T-helper 1 cell treated with Interleukin-12 subunit alpha and Interleukin-12 subunit beta and Interleukin-4 antibody, amounts not matched to agents 30 μg/mL and 1 μg/mL, for 36 hours (primary cell): ENCODE results near the gene FGD2.

ENCODE experiments used
- H3K27ac Mint-ChIP-seq: one replicate; pipeline ENCODE4 v1.8.0; 2021; ENCODE audit warnings: mild to moderate bottlenecking, mixed read lengths
- H3K27me3 Mint-ChIP-seq: one replicate; pipeline ENCODE4 v1.8.0; 2021; ENCODE audit warnings: low read depth, mixed read lengths
- H3K36me3 Mint-ChIP-seq: one replicate; pipeline ENCODE4 v1.8.0; 2021; ENCODE audit warnings: low read depth, mixed read lengths
- H3K4me1 Mint-ChIP-seq: one replicate; pipeline ENCODE4 v1.8.0; 2021; ENCODE audit warnings: low read depth, mixed read lengths
- H3K4me3 Mint-ChIP-seq: one replicate; pipeline ENCODE4 v1.8.0; 2021; ENCODE audit warnings: mild to moderate bottlenecking, moderate library complexity, mixed read lengths
- H3K9me3 Mint-ChIP-seq: one replicate; pipeline ENCODE4 v1.8.0; 2021; ENCODE audit warnings: mixed read lengths

FGD2 gene

DNA sequence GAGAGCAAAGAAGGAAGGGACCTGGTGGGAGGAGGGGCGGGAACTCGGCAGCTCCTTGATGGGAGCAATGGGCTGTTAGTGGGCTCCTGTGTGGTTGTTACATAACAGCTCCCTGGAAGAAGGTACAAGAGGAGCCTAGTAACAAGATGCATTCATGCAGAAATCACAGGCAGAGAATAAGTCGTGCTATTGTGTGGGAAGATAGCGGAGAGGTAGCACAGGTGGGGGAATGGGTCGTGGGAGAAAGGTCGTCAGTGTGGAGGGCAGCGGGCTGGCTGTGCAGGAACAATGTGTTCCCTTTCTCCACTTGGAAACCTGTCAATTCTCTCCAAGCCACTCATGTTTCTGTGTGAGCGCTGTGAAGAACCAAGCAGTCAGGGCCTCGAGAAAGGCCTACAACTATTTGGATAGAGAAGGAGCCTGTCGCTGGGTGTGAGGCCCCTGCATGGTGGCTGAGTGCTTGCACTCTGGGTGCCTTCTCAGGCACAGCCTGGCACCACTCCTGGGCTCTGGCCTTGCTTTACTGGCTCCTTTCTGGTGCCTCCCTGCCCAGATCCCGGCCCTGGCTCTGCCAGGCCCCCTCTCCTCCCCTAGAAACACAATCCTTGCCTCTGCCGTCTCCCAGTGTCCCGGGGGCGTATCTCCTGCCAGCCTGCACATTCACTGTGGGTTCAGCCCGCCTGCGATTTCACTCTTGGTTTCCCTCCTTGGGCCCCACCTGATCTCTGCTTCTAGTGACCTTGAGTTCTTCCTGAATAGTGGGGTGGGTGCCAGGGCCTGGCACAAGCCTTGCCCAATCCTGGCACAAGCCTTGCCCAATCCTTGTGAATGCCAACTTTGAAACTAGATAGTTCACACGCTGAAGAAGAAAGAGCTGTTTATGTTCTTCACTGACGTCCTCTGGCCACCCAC, 7.4 kb upstream of the FGD2 start:
- Mint-ChIP-seq H3K9me3 (no peaks in the 10 kb centered on the region), H3K4me1 (no peaks in the 10 kb centered on the region), H3K27ac (no peak overlapping the region), H3K4me3 (no peak overlapping the region), H3K36me3 (no peaks in the 10 kb centered on the region), H3K27me3 (peaks cover 33% of the 10 kb centered on the region)

DNA sequence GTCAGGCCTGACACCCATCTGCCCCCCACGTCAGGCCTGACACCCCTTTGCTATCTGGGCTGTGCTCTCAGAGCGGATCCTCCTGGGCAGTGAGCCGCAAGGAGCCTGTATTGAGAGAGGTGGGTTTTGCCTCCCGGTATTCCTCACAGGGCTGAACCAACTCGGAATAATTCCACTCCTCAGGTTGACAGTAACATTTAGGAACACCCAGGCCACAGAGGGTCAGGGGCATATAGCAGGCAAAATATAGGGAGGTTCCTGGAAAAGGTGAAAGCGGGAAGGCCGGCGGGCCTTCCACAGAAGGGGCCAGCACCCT, 6.8 kb upstream of the FGD2 start:
- H3K4me3 Mint-ChIP-seq: no peak overlapping the region
- no peaks in the 10 kb centered on the region for H3K4me1 Mint-ChIP-seq
- H3K27me3 Mint-ChIP-seq: peaks cover 28% of the 10 kb centered on the region
- no peaks in the 10 kb centered on the region for H3K36me3 Mint-ChIP-seq
- no peak overlapping the region for H3K27ac Mint-ChIP-seq
- H3K9me3 Mint-ChIP-seq: no peaks in the 10 kb centered on the region

DNA sequence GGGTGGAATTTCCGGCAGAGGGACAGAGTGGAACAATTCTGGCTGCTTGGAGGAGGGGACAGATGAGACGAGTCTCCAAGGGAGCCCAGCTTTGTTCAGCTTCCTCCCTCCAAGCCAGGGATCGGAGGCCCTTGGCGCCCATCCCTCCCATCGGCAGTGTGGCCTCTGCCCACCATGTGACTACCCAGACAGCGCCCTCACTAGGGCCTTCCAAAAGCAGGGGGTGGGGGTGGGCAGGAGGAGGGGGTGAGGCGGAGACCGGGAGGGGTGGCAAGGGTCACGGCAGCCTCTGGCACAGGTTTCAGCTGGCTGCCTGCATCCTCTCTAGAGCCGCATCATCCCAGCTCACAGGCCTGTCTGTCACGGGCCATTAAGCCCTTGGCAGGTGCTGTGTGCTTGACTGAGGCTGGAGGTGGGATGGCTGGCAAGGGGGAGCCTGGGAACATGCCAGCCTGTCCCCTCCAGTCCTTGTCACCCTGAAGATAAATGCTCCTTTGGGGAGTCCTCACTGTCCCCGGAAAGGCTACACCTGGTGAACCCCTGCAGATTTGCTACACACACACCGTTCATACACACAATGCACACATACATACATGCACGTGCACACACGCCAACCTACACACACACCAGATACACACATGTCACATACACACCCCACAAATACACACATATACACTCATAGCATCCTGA, 6.2 kb upstream of the FGD2 start:
- Mint-ChIP-seq H3K27ac (no peak overlapping the region), H3K27me3 (peaks cover 25% of the 10 kb centered on the region), H3K9me3 (no peaks in the 10 kb centered on the region), H3K36me3 (no peaks in the 10 kb centered on the region), H3K4me3 (no peak overlapping the region), H3K4me1 (no peaks in the 10 kb centered on the region)

DNA sequence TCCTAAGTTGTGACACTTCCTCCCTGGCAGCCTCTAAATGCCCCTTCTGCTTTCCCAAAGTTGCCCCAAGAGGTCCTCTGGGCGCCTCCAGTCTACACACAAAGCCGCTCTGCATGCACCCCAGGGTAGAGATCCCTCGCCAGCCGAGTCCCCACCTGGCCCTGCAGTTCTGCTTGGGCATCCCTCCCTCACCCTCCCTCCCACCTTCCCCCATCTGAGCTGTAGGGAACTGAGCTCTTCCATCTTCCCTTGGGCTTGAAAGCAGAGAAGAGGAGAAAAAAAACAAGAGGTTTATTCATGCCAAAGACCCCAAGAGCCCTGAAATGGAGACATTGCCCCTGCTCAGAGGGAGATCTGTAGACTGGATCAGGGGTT, 5.7 kb upstream of the FGD2 start:
- Mint-ChIP-seq H3K9me3 (no peaks in the 10 kb centered on the region), H3K27me3 (peaks cover 21% of the 10 kb centered on the region), H3K27ac (no peak overlapping the region), H3K36me3 (no peaks in the 10 kb centered on the region), H3K4me3 (no peak overlapping the region), H3K4me1 (no peaks in the 10 kb centered on the region)

DNA sequence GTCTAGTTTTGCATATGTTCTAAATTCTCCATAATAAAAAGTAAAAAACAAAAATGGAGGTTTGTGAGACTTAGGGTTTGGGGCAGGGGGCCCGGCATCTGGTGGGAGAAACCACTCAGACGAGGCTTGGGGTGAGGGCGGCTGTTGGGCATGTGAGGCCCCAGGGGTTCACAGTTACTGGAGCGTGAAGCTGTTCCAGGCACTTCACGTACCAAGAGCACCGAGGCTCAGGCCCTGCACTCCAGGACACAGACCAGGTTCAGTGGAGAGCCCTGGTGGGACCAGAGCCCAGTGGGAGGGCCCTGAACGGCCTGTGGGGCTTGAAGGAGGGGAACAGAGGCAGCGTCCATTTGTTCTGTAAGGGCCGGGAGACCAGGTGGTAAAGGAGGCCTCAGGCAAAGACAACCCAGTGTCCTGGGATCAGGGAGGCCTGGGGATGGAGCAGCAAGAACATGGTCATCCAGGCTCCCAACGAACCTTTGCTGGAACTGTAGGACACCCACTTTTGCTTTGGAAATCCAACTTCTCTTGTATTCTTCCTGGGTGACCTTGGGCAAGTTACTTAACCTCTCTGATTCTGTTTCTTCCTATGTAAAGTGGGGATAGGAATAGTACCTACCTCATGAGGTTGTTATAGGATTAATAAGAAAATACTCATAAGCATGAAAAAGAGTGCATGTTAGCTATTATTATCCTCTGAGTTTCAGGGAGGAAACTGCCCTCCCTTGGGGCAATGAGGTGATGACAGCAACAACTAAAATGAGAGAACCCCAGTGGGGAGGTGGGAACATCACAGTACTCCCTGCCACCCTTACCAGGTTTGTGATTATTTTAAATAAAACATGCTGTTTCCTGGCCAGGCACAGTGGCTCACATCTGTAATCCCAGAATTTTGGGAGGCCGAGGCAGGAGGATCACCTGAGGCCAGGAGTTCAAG, 1.1 kb upstream of the FGD2 start:
- no peaks in the 10 kb centered on the region for H3K9me3 Mint-ChIP-seq
- peaks cover 13% of the 10 kb centered on the region for H3K27me3 Mint-ChIP-seq
- H3K36me3 Mint-ChIP-seq: no peaks in the 10 kb centered on the region
- no peak overlapping the region for H3K27ac Mint-ChIP-seq
- no peak overlapping the region for H3K4me3 Mint-ChIP-seq
- peaks cover 12% of the 10 kb centered on the region for H3K4me1 Mint-ChIP-seq

DNA sequence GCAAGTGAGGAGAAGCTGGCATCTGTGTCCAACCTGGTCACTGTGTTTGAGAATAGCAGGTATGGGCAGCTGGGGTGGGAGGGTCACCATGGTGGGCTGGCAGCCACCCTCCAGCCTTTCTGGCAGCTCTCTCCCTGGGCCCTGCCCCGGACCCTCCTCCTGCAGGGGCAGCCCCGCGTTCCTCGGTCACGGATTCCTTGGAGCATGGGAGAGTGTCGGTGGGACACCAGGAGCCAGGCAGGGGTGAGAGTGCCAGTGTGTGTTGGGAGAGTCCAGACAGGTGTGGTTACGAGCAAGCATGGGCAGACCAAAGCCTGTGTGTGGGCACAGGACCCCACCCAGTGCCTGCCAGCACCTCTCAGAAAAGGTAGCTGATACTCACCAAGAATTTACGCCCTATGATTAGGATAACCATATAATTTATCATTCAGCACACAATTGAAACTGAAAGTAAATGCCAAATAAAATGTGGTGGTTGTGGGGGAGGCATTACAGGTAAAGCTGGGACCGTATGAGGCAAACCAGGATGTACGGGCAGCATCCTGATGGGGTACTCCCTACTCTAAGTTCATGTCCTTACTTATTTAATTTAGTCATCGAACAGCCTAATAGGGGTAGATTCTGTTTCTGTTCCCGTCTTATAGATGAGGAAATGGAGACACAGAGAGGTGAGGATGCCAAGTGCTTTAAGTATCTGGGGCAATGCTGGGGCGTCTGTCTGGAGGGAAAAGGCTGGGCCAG, 542 bp downstream of the FGD2 start:
- Mint-ChIP-seq H3K4me3 (peak overlapping the region; percentile 34), H3K27me3 (peaks cover 9% of the 10 kb centered on the region), H3K4me1 (peaks cover 12% of the 10 kb centered on the region), H3K9me3 (no peaks in the 10 kb centered on the region), H3K36me3 (no peaks in the 10 kb centered on the region), H3K27ac (peak overlapping the region; percentile 31)

DNA sequence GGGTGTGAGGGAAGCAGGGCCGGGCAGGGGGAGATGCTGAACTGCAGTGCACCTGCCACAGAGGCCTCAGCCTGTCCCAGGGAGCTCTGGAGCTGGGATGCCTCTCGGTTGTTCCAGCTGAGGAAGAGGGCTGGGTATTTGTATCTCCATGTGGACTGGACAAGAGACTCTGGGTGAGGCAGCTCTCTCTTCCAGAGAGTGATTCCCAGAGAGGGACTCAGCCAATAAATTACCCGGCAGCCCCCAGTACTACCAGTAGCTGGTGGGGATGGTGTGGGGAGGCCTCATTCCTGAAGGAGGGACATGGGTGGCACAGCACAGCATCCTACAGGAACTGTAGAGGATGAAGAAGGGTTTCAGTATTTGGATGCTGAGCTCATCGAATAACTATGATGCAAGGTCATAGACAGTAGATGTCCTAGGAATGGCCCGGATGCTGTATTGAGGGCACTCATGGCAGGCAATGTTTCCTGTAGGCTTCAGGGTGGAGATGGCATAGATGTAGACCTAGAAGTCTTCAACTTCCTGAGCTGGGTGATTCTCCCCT, 1.4 kb downstream of the FGD2 start:
- H3K27ac Mint-ChIP-seq: no peak overlapping the region
- no peak overlapping the region for H3K4me3 Mint-ChIP-seq
- H3K27me3 Mint-ChIP-seq: peaks cover 8% of the 10 kb centered on the region
- peaks cover 12% of the 10 kb centered on the region for H3K4me1 Mint-ChIP-seq
- H3K9me3 Mint-ChIP-seq: no peaks in the 10 kb centered on the region
- H3K36me3 Mint-ChIP-seq: no peaks in the 10 kb centered on the region

DNA sequence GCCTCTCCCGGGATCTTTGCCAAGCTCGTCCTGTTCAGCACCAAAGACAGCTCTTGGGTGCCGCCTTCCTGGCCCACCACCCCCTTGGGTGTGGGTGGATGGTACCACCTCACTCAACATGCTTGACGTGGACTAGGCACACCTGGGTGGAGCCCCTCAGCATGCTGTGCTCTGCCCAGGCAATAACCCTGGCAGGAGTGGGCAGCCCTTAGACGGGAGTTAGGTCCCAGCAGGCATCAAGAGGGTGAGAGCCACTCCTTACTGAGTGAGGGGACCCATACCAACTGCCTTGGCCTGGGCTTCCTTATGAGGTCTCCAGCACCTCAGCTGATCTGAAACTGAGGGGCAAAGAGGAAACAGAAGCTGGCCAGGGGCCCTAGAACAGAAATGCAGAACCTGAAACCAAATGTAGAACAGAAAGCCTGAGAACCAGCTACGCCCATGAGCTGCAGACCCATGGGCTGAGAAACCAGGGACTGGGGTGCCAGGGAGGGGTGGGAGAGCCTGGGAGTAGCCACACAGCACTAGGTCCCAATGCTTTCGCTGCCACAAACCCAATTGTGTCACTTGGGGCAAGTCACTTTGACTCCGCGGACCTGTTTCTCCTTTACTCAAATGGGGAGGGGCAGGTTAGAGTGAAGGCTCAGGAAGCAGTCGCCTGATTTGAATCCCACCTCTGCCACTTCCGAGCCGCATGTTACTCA, 2.0 kb downstream of the FGD2 start:
- H3K4me3 Mint-ChIP-seq: no peak overlapping the region
- H3K9me3 Mint-ChIP-seq: no peaks in the 10 kb centered on the region
- peaks cover 12% of the 10 kb centered on the region for H3K4me1 Mint-ChIP-seq
- no peak overlapping the region for H3K27ac Mint-ChIP-seq
- peaks cover 2% of the 10 kb centered on the region for H3K27me3 Mint-ChIP-seq
- no peaks in the 10 kb centered on the region for H3K36me3 Mint-ChIP-seq

DNA sequence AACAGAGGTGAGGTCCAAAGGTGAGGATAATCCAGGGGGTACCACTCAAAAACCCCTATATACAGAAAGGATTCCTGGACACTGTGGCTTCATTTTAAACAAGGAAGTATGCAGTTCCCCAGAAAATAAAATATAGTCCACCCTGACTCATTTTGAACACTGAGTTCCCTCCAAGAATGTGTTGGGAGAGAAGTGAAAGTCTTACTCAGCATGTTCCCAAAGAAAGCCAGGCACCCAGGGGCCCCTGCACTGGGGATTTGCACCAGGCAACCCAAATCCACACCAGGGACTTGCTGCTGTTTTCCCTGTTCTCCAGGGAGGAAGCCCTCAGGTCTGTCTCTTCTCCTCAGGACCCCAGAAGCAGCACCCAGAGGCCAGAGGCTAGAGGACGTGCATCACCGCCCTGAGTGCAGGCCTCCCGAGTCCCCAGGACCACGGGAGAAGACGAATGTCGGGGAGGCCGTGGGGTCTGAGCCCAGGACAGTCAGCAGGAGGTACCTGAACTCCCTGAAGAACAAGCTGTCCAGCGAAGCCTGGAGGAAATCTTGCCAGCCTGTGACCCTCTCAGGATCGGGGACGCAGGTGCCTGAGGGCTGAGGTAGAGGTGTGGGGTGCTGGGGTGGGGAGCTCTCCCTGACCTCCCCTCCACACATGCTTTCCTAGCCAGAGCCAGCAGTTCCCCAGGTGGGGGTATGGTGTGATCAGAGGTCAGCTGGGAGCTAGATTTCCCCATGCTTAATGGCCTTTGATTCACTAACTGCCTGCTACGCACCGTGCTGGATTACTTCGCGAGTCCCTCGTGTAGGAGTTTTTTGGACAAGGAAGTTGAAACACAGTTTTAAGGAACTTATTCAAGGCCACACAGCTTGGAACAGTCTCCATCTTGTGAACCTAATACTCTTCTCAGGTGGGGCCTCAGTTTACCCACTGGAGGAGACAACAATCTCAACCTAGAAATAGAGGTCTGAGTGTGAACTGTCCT, 3.3 kb downstream of the FGD2 start:
- Mint-ChIP-seq H3K27me3 (no peaks in the 10 kb centered on the region), H3K27ac (no peak overlapping the region), H3K4me3 (no peak overlapping the region), H3K4me1 (peaks cover 12% of the 10 kb centered on the region), H3K36me3 (no peaks in the 10 kb centered on the region), H3K9me3 (no peaks in the 10 kb centered on the region)

DNA sequence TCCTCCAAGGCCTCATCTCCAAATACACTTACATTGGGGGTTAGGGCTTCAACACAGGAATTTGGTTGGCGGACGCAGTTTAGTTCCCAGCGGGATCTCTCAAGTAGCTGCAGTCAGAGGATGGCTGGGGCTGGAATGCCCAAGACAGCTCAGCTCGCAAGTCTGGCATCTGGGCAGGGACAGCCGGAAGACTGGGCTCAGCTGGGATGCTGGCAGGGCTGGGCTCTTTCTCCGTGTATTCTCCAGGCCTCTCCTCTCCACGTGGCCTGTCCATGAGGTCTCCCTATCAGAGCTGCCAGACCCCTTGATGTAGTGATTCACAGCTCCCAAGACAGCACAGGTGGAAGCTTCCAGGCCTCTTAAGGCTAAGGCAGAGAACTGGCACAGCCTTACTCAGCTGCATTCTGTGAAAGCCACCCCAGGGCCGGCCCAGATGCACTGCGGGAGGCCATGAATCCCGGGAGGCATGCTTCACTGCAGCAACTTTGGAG, 5.0 kb downstream of the FGD2 start:
- H3K9me3 Mint-ChIP-seq: no peaks in the 10 kb centered on the region
- H3K4me1 Mint-ChIP-seq: peaks cover 12% of the 10 kb centered on the region
- no peaks in the 10 kb centered on the region for H3K27me3 Mint-ChIP-seq
- H3K36me3 Mint-ChIP-seq: no peaks in the 10 kb centered on the region
- H3K4me3 Mint-ChIP-seq: no peak overlapping the region
- H3K27ac Mint-ChIP-seq: no peak overlapping the region

DNA sequence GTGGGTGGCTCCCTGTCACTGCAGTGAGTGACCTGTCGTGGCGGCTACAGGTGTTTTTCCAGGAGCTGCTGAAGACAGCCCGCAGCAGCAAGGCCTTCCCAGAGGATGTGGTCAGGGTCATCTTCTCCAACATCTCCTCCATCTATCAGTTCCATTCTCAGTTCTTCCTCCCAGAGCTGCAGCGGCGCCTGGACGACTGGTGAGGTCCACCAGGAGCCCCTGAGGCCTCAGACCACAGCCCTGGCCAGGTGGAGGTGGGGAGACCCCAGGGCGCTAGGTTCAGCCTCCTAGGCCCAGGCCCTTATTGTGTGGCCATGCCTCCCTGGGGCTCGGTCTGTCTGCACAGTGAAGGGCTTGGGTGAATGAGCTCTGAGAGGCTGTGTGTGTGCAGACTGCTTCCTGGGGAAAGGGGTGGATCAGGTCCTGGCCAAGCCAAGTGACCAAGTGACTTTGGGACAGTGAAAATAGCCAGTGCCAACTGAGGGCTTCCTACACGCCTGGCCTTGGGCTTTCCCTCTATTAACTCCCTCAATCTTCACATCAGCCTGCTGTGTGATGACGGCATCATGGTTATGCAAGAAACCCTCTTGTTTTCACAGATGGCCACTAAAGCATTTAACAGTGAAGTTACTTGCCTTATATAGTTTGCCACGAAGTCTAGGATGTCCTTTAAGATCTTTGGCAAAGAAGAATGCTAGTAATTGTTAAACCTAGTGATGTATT, 6.4 kb downstream of the FGD2 start:
- Mint-ChIP-seq H3K36me3 (no peaks in the 10 kb centered on the region), H3K27me3 (no peaks in the 10 kb centered on the region), H3K27ac (no peak overlapping the region), H3K4me1 (peaks cover 4% of the 10 kb centered on the region), H3K4me3 (no peak overlapping the region), H3K9me3 (no peaks in the 10 kb centered on the region)
